Ovary (tissue), 3 donors: ENCODE data around the gene MEF2C.

ENCODE experiments used
- EP300 ChIP-seq: sonication (generic); formaldehyde crosslinking; IDR thresholded peaks from one replicate; pipeline ENCODE4 v1.6.1; 2017; ENCODE audit warnings: antibody characterized with exemption
- TF ChIP-seq, protein P1 (sequence below), 3 donors: fragments of 450-650 bp in 2 of 3; fragments of 200-600 bp in 1 of 3; IDR thresholded peaks; one replicate each; pipeline versions ENCODE4 v1.5.1 to v1.8.0; 2016 to 2022; ENCODE audit warnings: antibody characterized with exemption in 3 of 3, mild to moderate bottlenecking in 1 of 3
- donor health status: DM: no; HTN: no; CAD: no.

GRCh38 chr5:88768411-88768810, 114.6 kb downstream of the MEF2C start:
- TF ChIP-seq, protein P1, sequence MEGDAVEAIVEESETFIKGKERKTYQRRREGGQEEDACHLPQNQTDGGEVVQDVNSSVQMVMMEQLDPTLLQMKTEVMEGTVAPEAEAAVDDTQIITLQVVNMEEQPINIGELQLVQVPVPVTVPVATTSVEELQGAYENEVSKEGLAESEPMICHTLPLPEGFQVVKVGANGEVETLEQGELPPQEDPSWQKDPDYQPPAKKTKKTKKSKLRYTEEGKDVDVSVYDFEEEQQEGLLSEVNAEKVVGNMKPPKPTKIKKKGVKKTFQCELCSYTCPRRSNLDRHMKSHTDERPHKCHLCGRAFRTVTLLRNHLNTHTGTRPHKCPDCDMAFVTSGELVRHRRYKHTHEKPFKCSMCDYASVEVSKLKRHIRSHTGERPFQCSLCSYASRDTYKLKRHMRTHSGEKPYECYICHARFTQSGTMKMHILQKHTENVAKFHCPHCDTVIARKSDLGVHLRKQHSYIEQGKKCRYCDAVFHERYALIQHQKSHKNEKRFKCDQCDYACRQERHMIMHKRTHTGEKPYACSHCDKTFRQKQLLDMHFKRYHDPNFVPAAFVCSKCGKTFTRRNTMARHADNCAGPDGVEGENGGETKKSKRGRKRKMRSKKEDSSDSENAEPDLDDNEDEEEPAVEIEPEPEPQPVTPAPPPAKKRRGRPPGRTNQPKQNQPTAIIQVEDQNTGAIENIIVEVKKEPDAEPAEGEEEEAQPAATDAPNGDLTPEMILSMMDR (IDR thresholded peaks at IDR 0.05), result no peak
- no peak for TF ChIP-seq EP300
